Endothelial cell of umbilical vein (primary cell): ENCODE results near the gene OXER1.

Experiments used
- CTCF ChIP-seq, 2 donors: IDR thresholded peaks; 1 replicate in 1 of 2; 2 replicates in 1 of 2; pipeline ENCODE4 v1.5.1; 2011; ENCODE audit warnings: low read length in 2 of 2, mild to moderate bottlenecking in 2 of 2, moderate library complexity in 2 of 2, control low read depth in 1 of 2, inconsistent platforms in 1 of 2, low read depth in 1 of 2; ENCODE audit not compliant: insufficient read depth in 1 of 2; ENCODE audit errors: extremely low read depth in 1 of 2
- GATA2 ChIP-seq: IDR thresholded peaks from 2 replicates; pipeline ENCODE4 v1.7.0; 2011; ENCODE audit warnings: low read depth, mild to moderate bottlenecking, moderate library complexity, mixed read lengths, low read length; ENCODE audit not compliant: insufficient read length, insufficient read depth
- JUN ChIP-seq: IDR thresholded peaks from 2 replicates; pipeline ENCODE4 v1.6.1; 2011; ENCODE audit warnings: borderline replicate concordance, low read depth; ENCODE audit not compliant: insufficient read length, insufficient read depth
- POLR2A ChIP-seq: IDR thresholded peaks from 2 replicates; pipeline ENCODE4 v1.6.1; 2012; ENCODE audit warnings: low read depth, mild to moderate bottlenecking, control low read depth, low read length
- POLR2AphosphoS5 ChIP-seq: IDR thresholded peaks from 2 replicates; pipeline ENCODE4 v1.6.1; 2012; ENCODE audit warnings: low read depth, mild to moderate bottlenecking, control low read depth, low read length, moderate library complexity; ENCODE audit not compliant: insufficient read depth

DNA sequence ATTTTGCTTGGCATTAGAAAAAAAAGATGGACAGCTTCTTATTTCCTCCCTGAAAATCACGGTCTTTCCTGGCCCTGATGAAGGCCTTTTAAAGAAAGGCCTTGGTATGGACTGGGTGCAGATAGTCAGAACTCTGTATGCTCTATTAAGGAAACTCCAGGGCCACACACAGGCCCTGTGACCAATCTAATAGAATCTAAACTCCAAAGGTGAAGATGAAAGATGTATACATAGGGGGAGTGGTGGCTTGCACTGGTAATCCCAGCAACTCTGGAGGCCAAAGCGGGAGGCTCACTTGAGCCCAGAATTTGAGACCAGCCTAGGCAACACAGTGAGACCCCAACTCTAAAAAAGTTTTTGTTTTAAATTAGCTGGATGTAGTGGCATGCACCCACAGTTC is 37.3 kb downstream of the OXER1 start:
- TF ChIP-seq CTCF (IDR thresholded peaks at IDR 0.05; ENCODE audit: extremely low read depth in 1 of 2, insufficient read depth in 1 of 2, low read depth in 1 of 2, low read length in 2 of 2) (no peak), POLR2A (no peak), POLR2AphosphoS5 (no peak), JUN (no peak), GATA2 (no peak)
